Measurements from ENCODE around the gene RALGAPA2. TPM values are rescaled to one million over a fixed set of nuclear protein-coding genes. Genes with fewer than 3 reads are reported as not detected.

The RALGAPA2 gene
- total and polyA plus RNA-seq, 10 donors: 1.2 to 55.2 (median 29.4) TPM

DNA sequence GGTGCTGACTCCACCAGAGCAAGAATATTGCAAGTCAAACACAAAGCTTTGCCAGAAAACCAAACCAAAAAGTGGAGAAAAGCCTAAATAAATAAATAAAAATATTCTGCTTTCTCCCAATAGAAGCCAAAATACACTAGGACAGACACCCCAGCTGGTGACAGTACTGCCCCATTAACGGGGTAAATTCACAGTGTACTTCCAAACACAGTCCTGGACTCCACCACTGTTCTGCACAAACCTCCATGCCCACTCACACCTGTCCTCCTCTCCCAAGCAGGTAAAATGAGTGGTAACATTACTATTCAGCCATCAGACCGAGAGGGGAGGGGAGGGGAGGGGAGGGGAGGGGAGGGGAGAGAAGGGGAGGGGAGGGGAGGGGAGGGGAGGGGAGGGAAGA is 70.7 kb downstream of the RALGAPA2 start:
- Histone ChIP-seq H3K27ac (no peak overlapping the region), H3K4me3 (no peak overlapping the region), H3K36me3 (peaks cover 0 to 45% (median 25%) of the 10 kb centered on the region in 6 donors), H3K4me1 (peaks cover 0 to 15% (median 0%) of the 10 kb centered on the region in 6 donors), H3K9me3 (no peaks in the 10 kb centered on the region), H3K27me3 (replicated peaks in 1 of 7) (no peaks in the 10 kb centered on the region)
- TF ChIP-seq POLR2AphosphoS5 (IDR thresholded peaks at IDR 0.05): no peak
- TF ChIP-seq POLR2A (IDR thresholded peaks at IDR 0.05): no peak
- TF ChIP-seq, protein P1, sequence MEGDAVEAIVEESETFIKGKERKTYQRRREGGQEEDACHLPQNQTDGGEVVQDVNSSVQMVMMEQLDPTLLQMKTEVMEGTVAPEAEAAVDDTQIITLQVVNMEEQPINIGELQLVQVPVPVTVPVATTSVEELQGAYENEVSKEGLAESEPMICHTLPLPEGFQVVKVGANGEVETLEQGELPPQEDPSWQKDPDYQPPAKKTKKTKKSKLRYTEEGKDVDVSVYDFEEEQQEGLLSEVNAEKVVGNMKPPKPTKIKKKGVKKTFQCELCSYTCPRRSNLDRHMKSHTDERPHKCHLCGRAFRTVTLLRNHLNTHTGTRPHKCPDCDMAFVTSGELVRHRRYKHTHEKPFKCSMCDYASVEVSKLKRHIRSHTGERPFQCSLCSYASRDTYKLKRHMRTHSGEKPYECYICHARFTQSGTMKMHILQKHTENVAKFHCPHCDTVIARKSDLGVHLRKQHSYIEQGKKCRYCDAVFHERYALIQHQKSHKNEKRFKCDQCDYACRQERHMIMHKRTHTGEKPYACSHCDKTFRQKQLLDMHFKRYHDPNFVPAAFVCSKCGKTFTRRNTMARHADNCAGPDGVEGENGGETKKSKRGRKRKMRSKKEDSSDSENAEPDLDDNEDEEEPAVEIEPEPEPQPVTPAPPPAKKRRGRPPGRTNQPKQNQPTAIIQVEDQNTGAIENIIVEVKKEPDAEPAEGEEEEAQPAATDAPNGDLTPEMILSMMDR (IDR thresholded peaks at IDR 0.05 in 8 of 11, conservative IDR thresholded peaks at IDR 0.05 in 3 of 11): no peak
- 89 to 95% (median 90%) methylated on average over 1 to 2 of the region's 2 CpGs for WGBS, 5 donors
- intact Hi-C loops (cut with DNase I; ENCODE audit: low total_unique reads): no loop called here
- DNase-seq: no peak

DNA sequence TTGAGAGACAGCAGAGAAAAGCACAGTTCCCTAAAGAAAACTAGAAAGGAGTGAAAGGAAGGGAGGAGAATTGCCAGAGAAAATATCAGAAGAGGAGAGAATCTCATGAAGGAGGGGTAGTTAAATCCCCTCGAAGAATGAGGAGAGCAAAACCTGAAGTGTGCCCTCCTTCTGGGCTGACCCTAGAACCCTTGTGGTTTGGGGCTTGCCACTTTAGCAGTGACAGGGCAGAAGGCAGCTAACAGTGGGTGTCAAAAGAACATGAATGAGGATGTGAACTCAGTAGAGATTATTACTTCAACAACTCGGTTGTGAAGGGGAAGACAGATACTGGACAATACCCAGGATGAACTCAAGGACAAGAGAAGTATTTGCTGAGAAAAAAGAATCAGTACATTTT is 73.6 kb downstream of the RALGAPA2 start:
- H3K27me3 ChIP-seq (replicated peaks in 1 of 7): no peaks in the 10 kb centered on the region
- H3K4me3 ChIP-seq: no peak overlapping the region
- 13 to 25% (median 19%) methylated on average over 2 of the region's 2 CpGs for WGBS, 5 donors
- H3K27ac ChIP-seq: no peak overlapping the region
- no peak for DNase-seq
- TF ChIP-seq, protein P1 (IDR thresholded peaks at IDR 0.05 in 8 of 11, conservative IDR thresholded peaks at IDR 0.05 in 3 of 11): no peak
- no peak for TF ChIP-seq POLR2AphosphoS5 (IDR thresholded peaks at IDR 0.05)
- TF ChIP-seq POLR2A (IDR thresholded peaks at IDR 0.05): no peak
- peaks cover 0 to 15% (median 0%) of the 10 kb centered on the region in 6 donors for H3K4me1 ChIP-seq
- H3K9me3 ChIP-seq: no peaks in the 10 kb centered on the region
- intact Hi-C loops (cut with DNase I; ENCODE audit: low total_unique reads): no loop called here
- peaks cover 0 to 72% (median 32%) of the 10 kb centered on the region in 6 donors for H3K36me3 ChIP-seq

DNA sequence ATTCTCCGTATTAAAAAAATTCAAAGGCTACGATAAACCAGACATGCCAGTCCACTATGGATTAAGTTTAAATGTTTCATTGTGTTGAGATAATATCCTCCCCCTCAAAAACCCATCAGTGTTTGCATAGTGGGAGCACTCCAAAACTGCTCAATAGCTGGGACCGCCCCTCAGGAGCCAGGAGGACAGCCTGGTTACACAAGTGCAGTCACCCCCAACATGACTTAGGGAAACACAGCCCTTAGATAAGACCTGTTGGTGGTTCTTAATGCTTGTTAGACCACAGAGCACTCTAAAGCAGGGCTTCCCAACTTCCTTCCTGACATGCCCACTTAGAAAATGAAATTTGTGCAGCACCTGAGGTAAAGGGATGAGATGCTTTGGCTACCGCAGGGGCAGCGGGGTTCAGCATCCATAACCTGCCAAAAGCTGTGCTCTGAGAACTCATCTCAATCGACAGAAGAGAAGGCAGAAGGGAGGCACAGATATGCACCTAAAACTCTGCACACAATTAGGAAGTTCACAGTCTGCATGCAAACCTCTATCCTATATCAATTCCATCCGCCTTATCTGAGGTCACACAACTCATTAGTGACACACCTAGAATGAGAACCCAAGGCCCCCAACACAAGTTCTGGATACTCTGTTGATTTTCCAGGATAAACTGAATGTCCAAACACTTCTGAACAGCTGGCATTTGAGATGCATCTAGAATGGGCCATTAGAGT is 74.3 kb downstream of the RALGAPA2 start:
- DNase-seq: no peak
- peaks cover 0 to 79% (median 36%) of the 10 kb centered on the region in 6 donors for H3K36me3 ChIP-seq
- H3K4me3 ChIP-seq: no peak overlapping the region
- intact Hi-C loops (cut with DNase I; ENCODE audit: low total_unique reads): no loop called here
- no peaks in the 10 kb centered on the region for H3K27me3 ChIP-seq (replicated peaks in 1 of 7)
- TF ChIP-seq POLR2A (IDR thresholded peaks at IDR 0.05): no peak
- TF ChIP-seq, protein P1 (IDR thresholded peaks at IDR 0.05 in 8 of 11, conservative IDR thresholded peaks at IDR 0.05 in 3 of 11): no peak
- TF ChIP-seq POLR2AphosphoS5 (IDR thresholded peaks at IDR 0.05): no peak
- H3K27ac ChIP-seq: no peak overlapping the region
- peaks cover 0 to 15% (median 0%) of the 10 kb centered on the region in 6 donors for H3K4me1 ChIP-seq
- no peaks in the 10 kb centered on the region for H3K9me3 ChIP-seq
- 58 to 78% (median 72%) methylated on average over 7 of the region's 7 CpGs for WGBS, 5 donors

DNA sequence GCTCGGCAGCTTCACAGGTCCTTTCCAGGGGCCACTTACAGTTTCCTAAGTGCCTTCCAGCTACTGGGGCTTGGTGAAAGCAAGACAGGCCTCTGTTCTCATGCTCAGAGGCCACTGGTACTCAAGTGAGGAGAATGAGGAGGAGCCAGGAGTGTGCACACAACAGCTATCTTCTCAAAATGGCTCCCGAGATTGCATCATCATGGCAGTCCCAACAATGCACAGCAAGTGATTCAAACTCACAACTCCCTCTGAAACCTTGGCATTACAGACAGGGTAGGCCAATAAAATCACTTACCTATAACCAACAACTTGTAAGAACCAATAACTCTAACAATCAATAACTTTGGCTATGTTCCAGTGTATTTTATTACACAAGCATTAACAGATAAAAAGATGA is 77.4 kb downstream of the RALGAPA2 start:
- 89 to 100% (median 95%) methylated on average over 2 of the region's 2 CpGs for WGBS, 5 donors
- Histone ChIP-seq H3K4me1 (peaks cover 0 to 15% (median 0%) of the 10 kb centered on the region in 6 donors), H3K36me3 (peaks cover 0 to 96% (median 41%) of the 10 kb centered on the region in 6 donors), H3K4me3 (no peak overlapping the region), H3K27me3 (replicated peaks in 1 of 7) (no peaks in the 10 kb centered on the region), H3K9me3 (no peaks in the 10 kb centered on the region), H3K27ac (no peak overlapping the region)
- no peak for DNase-seq
- intact Hi-C loops (cut with DNase I; ENCODE audit: low total_unique reads): no loop called here
- TF ChIP-seq, protein P1 (IDR thresholded peaks at IDR 0.05 in 8 of 11, conservative IDR thresholded peaks at IDR 0.05 in 3 of 11): no peak
- TF ChIP-seq POLR2A (IDR thresholded peaks at IDR 0.05) (no peak), POLR2AphosphoS5 (IDR thresholded peaks at IDR 0.05) (no peak)

Data from spleen (tissue), 11 donors.